ENCODE measurements around the gene ADGRG2. TPM values are rescaled to one million over a fixed set of nuclear protein-coding genes. Genes with fewer than 3 reads are reported as not detected.
A peak's percentile ranks its signal among the peaks of the same experiment; 100 is the strongest.

Gene ADGRG2, protein sequence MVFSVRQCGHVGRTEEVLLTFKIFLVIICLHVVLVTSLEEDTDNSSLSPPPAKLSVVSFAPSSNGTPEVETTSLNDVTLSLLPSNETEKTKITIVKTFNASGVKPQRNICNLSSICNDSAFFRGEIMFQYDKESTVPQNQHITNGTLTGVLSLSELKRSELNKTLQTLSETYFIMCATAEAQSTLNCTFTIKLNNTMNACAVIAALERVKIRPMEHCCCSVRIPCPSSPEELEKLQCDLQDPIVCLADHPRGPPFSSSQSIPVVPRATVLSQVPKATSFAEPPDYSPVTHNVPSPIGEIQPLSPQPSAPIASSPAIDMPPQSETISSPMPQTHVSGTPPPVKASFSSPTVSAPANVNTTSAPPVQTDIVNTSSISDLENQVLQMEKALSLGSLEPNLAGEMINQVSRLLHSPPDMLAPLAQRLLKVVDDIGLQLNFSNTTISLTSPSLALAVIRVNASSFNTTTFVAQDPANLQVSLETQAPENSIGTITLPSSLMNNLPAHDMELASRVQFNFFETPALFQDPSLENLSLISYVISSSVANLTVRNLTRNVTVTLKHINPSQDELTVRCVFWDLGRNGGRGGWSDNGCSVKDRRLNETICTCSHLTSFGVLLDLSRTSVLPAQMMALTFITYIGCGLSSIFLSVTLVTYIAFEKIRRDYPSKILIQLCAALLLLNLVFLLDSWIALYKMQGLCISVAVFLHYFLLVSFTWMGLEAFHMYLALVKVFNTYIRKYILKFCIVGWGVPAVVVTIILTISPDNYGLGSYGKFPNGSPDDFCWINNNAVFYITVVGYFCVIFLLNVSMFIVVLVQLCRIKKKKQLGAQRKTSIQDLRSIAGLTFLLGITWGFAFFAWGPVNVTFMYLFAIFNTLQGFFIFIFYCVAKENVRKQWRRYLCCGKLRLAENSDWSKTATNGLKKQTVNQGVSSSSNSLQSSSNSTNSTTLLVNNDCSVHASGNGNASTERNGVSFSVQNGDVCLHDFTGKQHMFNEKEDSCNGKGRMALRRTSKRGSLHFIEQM
- total RNA-seq (2016; rRNA removed; fragmentation: Illumina TruSeq; extraction: Trizol) (not detected in 2 replicates), polyA plus RNA-seq (2011; rRNA removed) (not detected in 2 replicates), polyA minus RNA-seq (2011; rRNA and poly(A)+ RNA removed; ENCODE audit: low replicate concordance) (2.8 TPM in 1 of 2 replicates, not detected in the other), Bru-seq, nascent RNA (percentile 1 among the genes with signal in this experiment), BruChase-seq, experiment 1, labeled RNA remaining after a 6-hour chase (percentile 1 among the genes with signal in this experiment), BruChase-seq, experiment 2, labeled RNA remaining after a 2-hour chase (not detected)
- total RNA-seq (2016; cell fraction: cytosol; rRNA removed; fragmentation: Illumina TruSeq; extraction: Trizol; ENCODE audit: low read depth), result not detected in 2 replicates
- total RNA-seq (2016; cell fraction: insoluble cytoplasmic fraction; rRNA removed; fragmentation: Illumina TruSeq; extraction: Trizol), result not detected in 2 replicates
- total RNA-seq (2016; cell fraction: membrane; rRNA removed; fragmentation: Illumina TruSeq; extraction: Trizol), result not detected in 2 replicates
- not detected in 2 replicates for total RNA-seq (2016; cell fraction: nucleus; rRNA removed; fragmentation: Illumina TruSeq; extraction: Trizol)
- polyA plus RNA-seq (2011; cell fraction: cytosol; rRNA removed), result not detected in 2 replicates
- polyA plus RNA-seq (2011; cell fraction: nucleus; rRNA removed), result not detected in 2 replicates
- polyA plus RNA-seq (2012), result 0.05 TPM in 1 of 2 replicates, not detected in the other
- polyA plus RNA-seq (2016; cell fraction: cytosol; fragmentation: Illumina TruSeq; extraction: Trizol; ENCODE audit: low read depth), result not detected in 2 replicates
- not detected in 2 replicates for polyA plus RNA-seq (2016; cell fraction: insoluble cytoplasmic fraction; fragmentation: Illumina TruSeq; extraction: Trizol; ENCODE audit: low read depth)
- polyA plus RNA-seq (2016; cell fraction: membrane; fragmentation: Illumina TruSeq; extraction: Trizol; ENCODE audit: low read depth), result not detected in 2 replicates
- not detected in 2 replicates for polyA plus RNA-seq (2016; cell fraction: nucleus; fragmentation: Illumina TruSeq; extraction: Trizol; ENCODE audit: insufficient read depth, low read depth)
- polyA minus RNA-seq (2011; cell fraction: cytosol; rRNA and poly(A)+ RNA removed), result not detected in 2 replicates
- not detected in 2 replicates for polyA minus RNA-seq (2011; cell fraction: nucleus; rRNA and poly(A)+ RNA removed)
- long read RNA-seq, experiment 1, result 0 reads
- long read RNA-seq, experiment 2, result 0 reads

DNA sequence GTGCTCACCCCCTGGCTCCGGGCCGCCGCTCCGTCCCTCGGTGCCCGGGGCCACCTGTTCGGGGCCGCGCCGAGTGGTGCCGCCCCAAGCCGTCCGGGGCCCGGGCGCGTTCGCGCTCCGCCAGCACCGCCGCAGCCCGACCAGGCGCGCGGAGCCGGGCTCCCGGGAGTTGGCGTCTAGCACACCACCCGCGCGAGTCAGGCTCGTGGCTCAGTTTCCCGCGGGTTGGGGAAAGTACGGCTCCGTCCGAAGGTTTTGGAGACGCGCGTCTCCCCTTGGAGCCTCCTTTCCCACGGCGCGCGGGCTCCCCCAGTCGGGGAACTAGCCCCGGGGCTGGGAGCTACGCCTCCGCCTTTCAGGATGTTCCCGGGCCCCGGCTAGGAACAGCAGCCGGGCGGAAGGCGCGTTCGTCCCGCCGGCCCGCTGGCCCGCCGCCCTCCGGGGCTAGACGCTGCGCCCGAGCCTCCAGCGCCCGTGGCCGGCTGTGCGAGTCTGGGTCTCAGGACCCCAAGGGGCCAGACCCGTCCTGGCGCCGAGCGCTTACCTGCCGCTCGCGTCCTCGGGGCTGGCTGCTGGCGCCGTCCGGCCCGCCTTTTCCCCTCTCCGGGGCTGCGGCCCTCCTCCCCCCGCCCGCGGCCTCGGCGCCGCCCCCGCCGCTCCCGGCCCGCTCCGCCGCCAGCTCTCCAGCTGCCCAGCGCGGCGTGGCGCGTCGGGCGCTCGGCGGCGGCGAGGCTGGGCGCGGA, at the start of gene ADGRG2:
ADGRG2 (minus strand) TSS at position 571 of the 743 bp plus-strand sequence. CDS start 53,634 bp downstream, outside the sequence.
- no peak for FAIRE-seq
- Histone ChIP-seq H3K9me3 (ENCODE audit: low read length) (no peaks in the 10 kb centered on the region), H3K4me1 (ENCODE audit: insufficient read depth, low read length) (no peaks in the 10 kb centered on the region), H3K4me2 (ENCODE audit: low read depth, low read length) (peak within 1 kb of the TSS; percentile 45), H4K20me1 (ENCODE audit: insufficient read depth, low read length) (no peaks in the 10 kb centered on the region), H3K79me2 (ENCODE audit: insufficient read depth, low read length) (no peaks in the 10 kb centered on the region), H3K36me3 (replicated peaks in 1 of 2; ENCODE audit: control insufficient read depth in 1 of 2, insufficient read depth in 2 of 2, low read length in 2 of 2) (no peaks in the 10 kb centered on the region), H3K9ac (ENCODE audit: insufficient read depth, low read depth, low read length) (no peak within 1 kb of the TSS), H3K4me3 (replicated peaks in 1 of 3; ENCODE audit: insufficient read depth in 1 of 3, low read depth in 2 of 3, low read length in 3 of 3) (peak within 1 kb of the TSS in 2 of 3 experiments; percentile 16 to 57; a peak in 3 of 6 replicates), H2AFZ (ENCODE audit: low read length) (no peak within 1 kb of the TSS), H3K27ac (ENCODE audit: extremely low read length, insufficient read depth, low read length) (no peak within 1 kb of the TSS), H3K27me3 (ENCODE audit: control insufficient read depth in 1 of 2, insufficient read depth in 2 of 2, low read length in 2 of 2) (peaks cover 0 to 10% of the 10 kb centered on the region in 2 experiments; a peak in 2 of 5 replicates)
- no CpG with 5 or more reads among the region's 107 CpGs for WGBS (ENCODE audit: low lambda C conversion rate)
- no TSS peak for BruUV-seq (replicated peaks)
- DNase-seq (ENCODE audit: low spot score), result no peak
- intact Hi-C loops (cut with micrococcal nuclease; ENCODE audit: unreplicated experiment), result no loop called here
- POLR2A ChIA-PET, result no interaction called here
- in situ Hi-C loops (cut with HindIII; ENCODE audit: extremely low pct_ligation_motif_present, low pct_unique_long_range_greater_than_20kb), result no loop called here
- ATAC-seq, result peak; percentile 83
- CTCF ChIA-PET (ENCODE audit: low intra/inter-chr PET ratio, low total read pairs), result no interaction called here
- TF ChIP-seq, protein P1, sequence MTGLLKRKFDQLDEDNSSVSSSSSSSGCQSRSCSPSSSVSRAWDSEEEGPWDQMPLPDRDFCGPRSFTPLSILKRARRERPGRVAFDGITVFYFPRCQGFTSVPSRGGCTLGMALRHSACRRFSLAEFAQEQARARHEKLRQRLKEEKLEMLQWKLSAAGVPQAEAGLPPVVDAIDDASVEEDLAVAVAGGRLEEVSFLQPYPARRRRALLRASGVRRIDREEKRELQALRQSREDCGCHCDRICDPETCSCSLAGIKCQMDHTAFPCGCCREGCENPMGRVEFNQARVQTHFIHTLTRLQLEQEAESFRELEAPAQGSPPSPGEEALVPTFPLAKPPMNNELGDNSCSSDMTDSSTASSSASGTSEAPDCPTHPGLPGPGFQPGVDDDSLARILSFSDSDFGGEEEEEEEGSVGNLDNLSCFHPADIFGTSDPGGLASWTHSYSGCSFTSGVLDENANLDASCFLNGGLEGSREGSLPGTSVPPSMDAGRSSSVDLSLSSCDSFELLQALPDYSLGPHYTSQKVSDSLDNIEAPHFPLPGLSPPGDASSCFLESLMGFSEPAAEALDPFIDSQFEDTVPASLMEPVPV (CRISPR knock-in tag; IDR thresholded peaks at IDR 0.05), result no peak
- TF ChIP-seq, protein P2, sequence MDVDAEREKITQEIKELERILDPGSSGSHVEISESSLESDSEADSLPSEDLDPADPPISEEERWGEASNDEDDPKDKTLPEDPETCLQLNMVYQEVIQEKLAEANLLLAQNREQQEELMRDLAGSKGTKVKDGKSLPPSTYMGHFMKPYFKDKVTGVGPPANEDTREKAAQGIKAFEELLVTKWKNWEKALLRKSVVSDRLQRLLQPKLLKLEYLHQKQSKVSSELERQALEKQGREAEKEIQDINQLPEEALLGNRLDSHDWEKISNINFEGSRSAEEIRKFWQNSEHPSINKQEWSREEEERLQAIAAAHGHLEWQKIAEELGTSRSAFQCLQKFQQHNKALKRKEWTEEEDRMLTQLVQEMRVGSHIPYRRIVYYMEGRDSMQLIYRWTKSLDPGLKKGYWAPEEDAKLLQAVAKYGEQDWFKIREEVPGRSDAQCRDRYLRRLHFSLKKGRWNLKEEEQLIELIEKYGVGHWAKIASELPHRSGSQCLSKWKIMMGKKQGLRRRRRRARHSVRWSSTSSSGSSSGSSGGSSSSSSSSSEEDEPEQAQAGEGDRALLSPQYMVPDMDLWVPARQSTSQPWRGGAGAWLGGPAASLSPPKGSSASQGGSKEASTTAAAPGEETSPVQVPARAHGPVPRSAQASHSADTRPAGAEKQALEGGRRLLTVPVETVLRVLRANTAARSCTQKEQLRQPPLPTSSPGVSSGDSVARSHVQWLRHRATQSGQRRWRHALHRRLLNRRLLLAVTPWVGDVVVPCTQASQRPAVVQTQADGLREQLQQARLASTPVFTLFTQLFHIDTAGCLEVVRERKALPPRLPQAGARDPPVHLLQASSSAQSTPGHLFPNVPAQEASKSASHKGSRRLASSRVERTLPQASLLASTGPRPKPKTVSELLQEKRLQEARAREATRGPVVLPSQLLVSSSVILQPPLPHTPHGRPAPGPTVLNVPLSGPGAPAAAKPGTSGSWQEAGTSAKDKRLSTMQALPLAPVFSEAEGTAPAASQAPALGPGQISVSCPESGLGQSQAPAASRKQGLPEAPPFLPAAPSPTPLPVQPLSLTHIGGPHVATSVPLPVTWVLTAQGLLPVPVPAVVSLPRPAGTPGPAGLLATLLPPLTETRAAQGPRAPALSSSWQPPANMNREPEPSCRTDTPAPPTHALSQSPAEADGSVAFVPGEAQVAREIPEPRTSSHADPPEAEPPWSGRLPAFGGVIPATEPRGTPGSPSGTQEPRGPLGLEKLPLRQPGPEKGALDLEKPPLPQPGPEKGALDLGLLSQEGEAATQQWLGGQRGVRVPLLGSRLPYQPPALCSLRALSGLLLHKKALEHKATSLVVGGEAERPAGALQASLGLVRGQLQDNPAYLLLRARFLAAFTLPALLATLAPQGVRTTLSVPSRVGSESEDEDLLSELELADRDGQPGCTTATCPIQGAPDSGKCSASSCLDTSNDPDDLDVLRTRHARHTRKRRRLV (CRISPR knock-in tag; IDR thresholded peaks at IDR 0.05), result no peak
- TF ChIP-seq ZBTB7B (CRISPR knock-in tag; IDR thresholded peaks at IDR 0.05) (no peak), RAD21 (CRISPR knock-in tag; IDR thresholded peaks at IDR 0.05) (peak; percentile 30; the same call in 1 of the 2 replicates)
- TF ChIP-seq, protein P3, sequence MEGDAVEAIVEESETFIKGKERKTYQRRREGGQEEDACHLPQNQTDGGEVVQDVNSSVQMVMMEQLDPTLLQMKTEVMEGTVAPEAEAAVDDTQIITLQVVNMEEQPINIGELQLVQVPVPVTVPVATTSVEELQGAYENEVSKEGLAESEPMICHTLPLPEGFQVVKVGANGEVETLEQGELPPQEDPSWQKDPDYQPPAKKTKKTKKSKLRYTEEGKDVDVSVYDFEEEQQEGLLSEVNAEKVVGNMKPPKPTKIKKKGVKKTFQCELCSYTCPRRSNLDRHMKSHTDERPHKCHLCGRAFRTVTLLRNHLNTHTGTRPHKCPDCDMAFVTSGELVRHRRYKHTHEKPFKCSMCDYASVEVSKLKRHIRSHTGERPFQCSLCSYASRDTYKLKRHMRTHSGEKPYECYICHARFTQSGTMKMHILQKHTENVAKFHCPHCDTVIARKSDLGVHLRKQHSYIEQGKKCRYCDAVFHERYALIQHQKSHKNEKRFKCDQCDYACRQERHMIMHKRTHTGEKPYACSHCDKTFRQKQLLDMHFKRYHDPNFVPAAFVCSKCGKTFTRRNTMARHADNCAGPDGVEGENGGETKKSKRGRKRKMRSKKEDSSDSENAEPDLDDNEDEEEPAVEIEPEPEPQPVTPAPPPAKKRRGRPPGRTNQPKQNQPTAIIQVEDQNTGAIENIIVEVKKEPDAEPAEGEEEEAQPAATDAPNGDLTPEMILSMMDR (CRISPR knock-in tag; IDR thresholded peaks at IDR 0.05), result peak; percentile 54

Measured in HepG2 (cell line).